Measurements from ENCODE around the gene UBN2.

- TF ChIP-seq CTCF (IDR thresholded peaks at IDR 0.05) (no peak), EP300 (IDR thresholded peaks at IDR 0.05) (no peak), POLR2A (IDR thresholded peaks at IDR 0.05) (no peak), POLR2AphosphoS5 (IDR thresholded peaks at IDR 0.05) (no peak)
Measured at GRCh38 chr7:139249179-139249810, 18.3 kb downstream of the UBN2 start.

Measured in stomach (tissue), 4 donors.